GM18519 (cell line): ENCODE measurements around the gene CEBPG.

Source experiments
- ATAC-seq: cut with Tn5 transposase; IDR thresholded peaks from one replicate; pipeline ENCODE4 v1.9.1; 2021; ENCODE audit warnings: mild to moderate bottlenecking, moderate library complexity; ENCODE audit not compliant: unreplicated experiment, low FRiP score

Gene CEBPG

GRCh38 chr19:33414667-33415605, 41.4 kb downstream of the CEBPG start:
- ATAC-seq = no peak

GRCh38 chr19:33416307-33417215, 43.1 kb downstream of the CEBPG start:
- ATAC-seq = no peak

- ATAC-seq = no peak
These were observed 44.2 kb downstream of the CEBPG start for GRCh38 chr19:33417751-33418150.

GRCh38 chr19:33418461-33418860, 45.0 kb downstream of the CEBPG start:
- ATAC-seq = no peak

GRCh38 chr19:33418871-33419787, 45.6 kb downstream of the CEBPG start:
- ATAC-seq = no peak

- no peak for ATAC-seq
These were observed 46.2 kb downstream of the CEBPG start for GRCh38 chr19:33419788-33420130.

- no peak for ATAC-seq
These were observed 47.3 kb downstream of the CEBPG start for GRCh38 chr19:33420821-33421220.

GRCh38 chr19:33421368-33421767, 47.9 kb downstream of the CEBPG start:
- ATAC-seq = no peak

GRCh38 chr19:33422369-33423180, 49.1 kb downstream of the CEBPG start:
- ATAC-seq = no peak

- ATAC-seq = no peak
These were observed 50.7 kb downstream of the CEBPG start for GRCh38 chr19:33424181-33424580.

- ATAC-seq = no peak
These were observed 53.3 kb downstream of the CEBPG start for GRCh38 chr19:33426621-33427361.

- no peak for ATAC-seq
These were observed 54.5 kb downstream of the CEBPG start for GRCh38 chr19:33427801-33428626.

- no peak for ATAC-seq
These were observed 55.2 kb downstream of the CEBPG start for GRCh38 chr19:33428627-33429125.

GRCh38 chr19:33429891-33430673, 56.6 kb downstream of the CEBPG start:
- no peak for ATAC-seq

GRCh38 chr19:33430674-33431277, 57.3 kb downstream of the CEBPG start:
- ATAC-seq = no peak

- no peak for ATAC-seq
These were observed 58.5 kb downstream of the CEBPG start for GRCh38 chr19:33432015-33432414.
